Measurements from ENCODE around the gene TXNDC2. TPM values are rescaled to one million over a fixed set of nuclear protein-coding genes. Genes with fewer than 3 reads are reported as not detected.

Gene TXNDC2
- polyA plus RNA-seq, 1 experiment: 0.06 TPM

GRCh38 chr18:9859232-9859631 lies 26.5 kb upstream of the TXNDC2 start:
- Histone ChIP-seq H3K27me3 (ENCODE audit: control insufficient read depth, insufficient read depth, low read length) (no peaks in the 10 kb centered on the region), H3K4me3 (ENCODE audit: low read depth, low read length) (no peak overlapping the region), H3K9me3 (ENCODE audit: control insufficient read depth, insufficient read depth, low read length) (no peaks in the 10 kb centered on the region), H3K27ac (ENCODE audit: low read depth, low read length) (no peak overlapping the region)
- ChIA-PET CTCF (no interaction called here), POLR2A (no interaction called here)
- no peak for DNase-seq (ENCODE audit: low read depth, low spot score)
- TF ChIP-seq, protein P1, sequence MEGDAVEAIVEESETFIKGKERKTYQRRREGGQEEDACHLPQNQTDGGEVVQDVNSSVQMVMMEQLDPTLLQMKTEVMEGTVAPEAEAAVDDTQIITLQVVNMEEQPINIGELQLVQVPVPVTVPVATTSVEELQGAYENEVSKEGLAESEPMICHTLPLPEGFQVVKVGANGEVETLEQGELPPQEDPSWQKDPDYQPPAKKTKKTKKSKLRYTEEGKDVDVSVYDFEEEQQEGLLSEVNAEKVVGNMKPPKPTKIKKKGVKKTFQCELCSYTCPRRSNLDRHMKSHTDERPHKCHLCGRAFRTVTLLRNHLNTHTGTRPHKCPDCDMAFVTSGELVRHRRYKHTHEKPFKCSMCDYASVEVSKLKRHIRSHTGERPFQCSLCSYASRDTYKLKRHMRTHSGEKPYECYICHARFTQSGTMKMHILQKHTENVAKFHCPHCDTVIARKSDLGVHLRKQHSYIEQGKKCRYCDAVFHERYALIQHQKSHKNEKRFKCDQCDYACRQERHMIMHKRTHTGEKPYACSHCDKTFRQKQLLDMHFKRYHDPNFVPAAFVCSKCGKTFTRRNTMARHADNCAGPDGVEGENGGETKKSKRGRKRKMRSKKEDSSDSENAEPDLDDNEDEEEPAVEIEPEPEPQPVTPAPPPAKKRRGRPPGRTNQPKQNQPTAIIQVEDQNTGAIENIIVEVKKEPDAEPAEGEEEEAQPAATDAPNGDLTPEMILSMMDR (IDR thresholded peaks at IDR 0.05; ENCODE audit: low read depth, low read length): no peak

DNA sequence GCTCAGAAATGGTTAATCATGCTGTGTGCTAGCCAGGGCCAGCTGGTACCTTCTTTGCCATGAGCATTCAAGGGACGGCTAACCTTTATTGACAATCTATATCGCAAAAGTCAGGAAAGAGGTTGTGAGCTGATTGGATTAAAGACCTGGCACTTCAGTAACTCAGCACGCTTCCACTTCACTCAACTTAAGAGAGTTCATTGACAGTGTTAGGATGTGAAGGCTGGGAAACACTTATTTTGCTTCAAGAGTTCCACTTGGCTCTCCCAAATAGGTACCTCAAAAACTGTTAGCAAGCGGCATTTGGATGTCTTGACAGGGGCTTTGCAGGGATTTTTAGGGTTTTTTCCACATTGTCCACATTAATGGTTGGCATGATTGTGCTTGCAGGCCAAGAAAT lies 25.1 kb upstream of the TXNDC2 start:
- ChIA-PET CTCF (no interaction called here), POLR2A (interaction anchor here (1.0 kb wide), 1 partner anchor 53 kb away, joined by 3 read pairs; the partner anchor contains the start of gene VAPA)

GRCh38 chr18:9861157-9861556 lies 24.6 kb upstream of the TXNDC2 start:
- Histone ChIP-seq H3K9me3 (ENCODE audit: control insufficient read depth, insufficient read depth, low read length) (peaks cover 12% of the 10 kb centered on the region), H3K27me3 (ENCODE audit: control insufficient read depth, insufficient read depth, low read length) (no peaks in the 10 kb centered on the region), H3K4me3 (ENCODE audit: low read depth, low read length) (no peak overlapping the region), H3K27ac (ENCODE audit: low read depth, low read length) (no peak overlapping the region)
- TF ChIP-seq, protein P1 (IDR thresholded peaks at IDR 0.05; ENCODE audit: low read depth, low read length): no peak
- CTCF ChIA-PET: interaction anchor here (1.3 kb wide), 1 partner anchor 90 kb away, joined by 4 read pairs; no protein-coding TSS in a partner anchor
- no peak for DNase-seq (ENCODE audit: low read depth, low spot score)
- POLR2A ChIA-PET: interaction anchor here (1.0 kb wide), 1 partner anchor 52 kb away, joined by 3 read pairs; the partner anchor contains the start of gene VAPA

More for the DNA sequence above, 25.1 kb upstream of the TXNDC2 start:
- no peak for DNase-seq (ENCODE audit: low read depth, low spot score)
- Histone ChIP-seq H3K4me3 (ENCODE audit: low read depth, low read length) (no peak overlapping the region), H3K9me3 (ENCODE audit: control insufficient read depth, insufficient read depth, low read length) (peaks cover 7% of the 10 kb centered on the region), H3K27ac (ENCODE audit: low read depth, low read length) (no peak overlapping the region), H3K27me3 (ENCODE audit: control insufficient read depth, insufficient read depth, low read length) (no peaks in the 10 kb centered on the region)
- TF ChIP-seq, protein P1 (IDR thresholded peaks at IDR 0.05; ENCODE audit: low read depth, low read length): no peak

GRCh38 chr18:9861933-9862332 lies 23.8 kb upstream of the TXNDC2 start:
- DNase-seq (ENCODE audit: low read depth, low spot score): no peak
- Histone ChIP-seq H3K27ac (ENCODE audit: low read depth, low read length) (no peak overlapping the region), H3K27me3 (ENCODE audit: control insufficient read depth, insufficient read depth, low read length) (no peaks in the 10 kb centered on the region), H3K9me3 (ENCODE audit: control insufficient read depth, insufficient read depth, low read length) (peaks cover 19% of the 10 kb centered on the region), H3K4me3 (ENCODE audit: low read depth, low read length) (no peak overlapping the region)
- TF ChIP-seq, protein P1 (IDR thresholded peaks at IDR 0.05; ENCODE audit: low read depth, low read length): no peak
- ChIA-PET POLR2A (no interaction called here), CTCF (interaction anchor here (1.3 kb wide), 1 partner anchor 90 kb away, joined by 4 read pairs; no protein-coding TSS in a partner anchor)

DNA sequence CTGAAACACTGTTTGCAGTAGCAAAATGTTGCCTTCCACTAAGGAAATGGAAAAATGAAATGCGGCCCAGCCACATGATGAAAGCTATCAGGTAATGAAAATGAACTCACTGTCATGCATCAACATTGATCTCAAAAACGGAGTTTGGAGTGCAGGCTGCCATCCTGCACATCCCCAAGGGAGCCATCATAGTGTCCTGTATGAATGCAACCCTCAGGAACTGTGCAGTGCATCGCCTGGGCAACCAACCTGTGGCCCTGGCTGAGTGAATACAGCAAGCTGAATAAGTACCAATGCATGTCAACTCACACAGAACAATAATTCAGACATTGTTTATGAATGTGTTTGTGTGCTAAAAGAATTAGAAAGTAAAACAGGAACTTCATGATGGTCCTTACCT lies 23.1 kb upstream of the TXNDC2 start:
- DNase-seq (ENCODE audit: low read depth, low spot score): no peak
- no peak overlapping the region for H3K27ac ChIP-seq (ENCODE audit: low read depth, low read length)
- ChIA-PET CTCF (interaction anchor here (1.3 kb wide), 1 partner anchor 89 kb away, joined by 4 read pairs; no protein-coding TSS in a partner anchor), POLR2A (no interaction called here)
- TF ChIP-seq, protein P1 (IDR thresholded peaks at IDR 0.05; ENCODE audit: low read depth, low read length): no peak
- no peaks in the 10 kb centered on the region for H3K27me3 ChIP-seq (ENCODE audit: control insufficient read depth, insufficient read depth, low read length)
- H3K4me3 ChIP-seq (ENCODE audit: low read depth, low read length): no peak overlapping the region
- H3K9me3 ChIP-seq (ENCODE audit: control insufficient read depth, insufficient read depth, low read length): peaks cover 19% of the 10 kb centered on the region

Data from AG04450 (cell line).